Spleen (tissue), 11 donors: ENCODE data around the gene ANKRD16. TPM values are rescaled to one million over a fixed set of nuclear protein-coding genes. Genes with fewer than 3 reads are reported as not detected.
"Not testable (repeated sequence)": the region's sequence is repeated elsewhere in the genome, so short reads cannot be mapped to it uniquely, and the experiment has no call there.

Experiments
- DNase-seq: peaks from one replicate; pipeline ENCODE4 v3.0.0-alpha.2; 2020
- H3K27ac ChIP-seq, 8 donors: fragments of 200-600 bp; sonication (generic) in 7 of 8; 1 replicate in 4 of 8; 2 replicates in 4 of 8; pipeline versions ENCODE4 v1.5.0 to v1.8.0; 2016 to 2021; ENCODE audit warnings: inconsistent platforms in 4 of 8, mild to moderate bottlenecking in 4 of 8, moderate library complexity in 1 of 8
- H3K27me3 ChIP-seq, 7 donors: fragments of 200-600 bp; sonication (generic) in 6 of 7; replicated peaks in 1 of 7; 1 replicate in 4 of 7; 2 replicates in 3 of 7; pipeline versions ENCODE4 v1.5.0 to v1.8.0; 2016 to 2021; ENCODE audit warnings: inconsistent platforms in 3 of 7, mild to moderate bottlenecking in 1 of 7
- H3K36me3 ChIP-seq, 6 donors: fragments of 200-600 bp; sonication (generic) in 5 of 6; 1 replicate in 4 of 6; 2 replicates in 2 of 6; pipeline versions ENCODE4 v1.5.0 to v1.8.0; 2016 to 2021; ENCODE audit warnings: inconsistent platforms in 2 of 6
- H3K4me1 ChIP-seq, 6 donors: fragments of 200-600 bp; sonication (generic) in 5 of 6; 1 replicate in 3 of 6; 2 replicates in 3 of 6; pipeline versions ENCODE4 v1.5.0 to v1.8.0; 2016 to 2021; ENCODE audit warnings: inconsistent platforms in 3 of 6
- H3K4me3 ChIP-seq, 8 donors: fragments of 200-600 bp; sonication (generic) in 7 of 8; 1 replicate in 4 of 8; 2 replicates in 4 of 8; pipeline versions ENCODE4 v1.5.0 to v1.8.0; 2016 to 2021; ENCODE audit warnings: inconsistent platforms in 4 of 8, mild to moderate bottlenecking in 4 of 8, moderate library complexity in 2 of 8
- H3K9me3 ChIP-seq, 8 donors: fragments of 200-600 bp; sonication (generic) in 7 of 8; 1 replicate in 4 of 8; 2 replicates in 4 of 8; pipeline versions ENCODE4 v1.5.0 to v1.8.0; 2016 to 2021; ENCODE audit warnings: inconsistent platforms in 4 of 8
- POLR2A ChIP-seq, 3 donors: fragments of 450-650 bp; IDR thresholded peaks; one replicate each; pipeline ENCODE4 v1.5.1; 2017; ENCODE audit warnings: antibody characterized with exemption in 3 of 3, mild to moderate bottlenecking in 1 of 3
- POLR2AphosphoS5 ChIP-seq, 3 donors: sonication (generic); formaldehyde crosslinking; IDR thresholded peaks; one replicate each; pipeline ENCODE4 v1.5.1; 2017; ENCODE audit warnings: antibody characterized with exemption in 3 of 3
- WGBS, 5 donors: extraction: QIAGEN DNeasy Blood & Tissue Kit in 3 of 5; methylation state at CpG; one replicate each; pipeline versions ENCODE4 v1.1.5 to v1.1.7; 2013 to 2018; 5-methylcytosine and 5-hydroxymethylcytosine counted together
- intact Hi-C: fragments of 100-400 bp; cut with DNase I; formaldehyde crosslinking; loops from one replicate; pipeline ENCODE4 v1.15.0; 2023; ENCODE audit warnings: low total_unique reads
- polyA plus RNA-seq, 3 donors: library from polyadenylated mRNA; stranded (reverse); fragments of 200-250 nt; gene quantifications; one replicate each; pipeline ENCODE4 v1.2.1, GENCODE V29; 2013
- total RNA-seq, 7 donors: library from RNA; depleted of rRNA in 3 of 7; stranded (reverse); fragments of >200 nt in 3 of 7; fragmentation: NEBNext Ultra II Directional in 4 of 7; extraction: Animal tissue kit (Norgen Biotek cat#: 25700) in 4 of 7; gene quantifications; one replicate each; pipeline versions ENCODE4 v1.1.0 to v1.2.1, GENCODE V29; 2016 to 2021
- TF ChIP-seq, protein P1 (sequence below), 11 experiments: fragments of 200-600 bp in 7 of 11; fragments of 450-650 bp in 4 of 11; sonication (generic) in 4 of 11; IDR thresholded peaks in 8 of 11; conservative IDR thresholded peaks in 3 of 11; 1 replicate in 7 of 11; 2 replicates in 4 of 11; pipeline versions ENCODE4 v1.4.0 to v1.8.0; 2016 to 2021; ENCODE audit warnings: antibody characterized with exemption in 11 of 11, inconsistent platforms in 4 of 11, mild to moderate bottlenecking in 1 of 11
- donor health status: healthy with polysubstance abuse.
- donor health status: DM: no; HTN: no; CAD: no; lungs with moderate emphysema.
- donor health status: DM: no; HTN: no; CAD: no.
- donor health status: Bipolar disorder and iron deficiency.
- donor health status: healthy.
- donor health status: DM: no; HTN: no; CAD: no.
- donor health status: DM: yes; HTN: yes; CAD: no.

Gene ANKRD16
- total and polyA plus RNA-seq, 10 donors = 2.7 to 10.5 (median 6.3) TPM

DNA sequence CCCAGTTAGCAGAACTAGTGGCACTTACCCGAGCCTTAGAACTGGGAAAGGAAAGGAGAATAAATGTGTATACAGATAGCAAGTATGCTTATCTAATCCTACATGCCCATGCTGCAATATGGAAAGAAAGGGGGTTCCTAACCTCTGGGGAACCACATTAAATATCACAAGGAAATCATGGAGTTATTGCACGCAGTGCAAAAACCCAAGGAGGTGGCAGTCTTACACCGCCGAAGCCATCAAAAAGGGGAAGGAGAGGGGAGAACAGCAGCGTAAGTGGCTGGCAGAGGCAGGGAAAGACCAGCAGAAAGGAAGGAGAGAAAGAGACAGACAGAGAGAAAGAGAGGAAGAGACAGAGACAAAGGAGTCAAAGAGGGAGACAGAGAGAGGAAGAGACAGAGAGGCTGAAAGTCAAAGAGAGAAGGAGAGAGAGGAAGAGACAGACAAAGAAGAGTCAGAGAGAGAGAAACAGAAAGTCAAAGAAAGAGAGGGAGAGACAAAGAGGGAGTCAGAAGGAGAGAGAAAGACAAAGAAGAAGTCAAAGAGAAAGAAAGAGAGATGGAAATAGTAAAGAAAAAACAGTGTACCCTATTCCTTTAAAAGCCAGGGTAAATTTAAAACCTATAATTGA lies 23.1 kb downstream of the ANKRD16 start:
- H3K4me3 ChIP-seq, H3K36me3 ChIP-seq, H3K27me3 ChIP-seq, intact Hi-C loops, DNase-seq: not testable (repeated sequence)
- Histone ChIP-seq H3K4me1 (peaks cover 0 to 32% (median 5%) of the 10 kb centered on the region in 6 donors), H3K27ac (peak overlapping the region in 1 of 8 donors; percentile 21), H3K9me3 (peaks cover 0 to 10% (median 2%) of the 10 kb centered on the region in 8 donors)
- 25 to 52% (median 39%) methylated on average over 5 of the region's 5 CpGs for WGBS, 5 donors

- H3K9me3 ChIP-seq, H3K4me3 ChIP-seq, intact Hi-C loops, DNase-seq, H3K36me3 ChIP-seq, H3K27me3 ChIP-seq: not testable (repeated sequence)
- peaks cover 0 to 39% (median 9%) of the 10 kb centered on the region in 6 donors for H3K4me1 ChIP-seq
- 85 to 94% (median 93%) methylated on average over 8 to 9 of the region's 9 CpGs for WGBS, 5 donors
- peak overlapping the region in 2 of 8 donors; percentile 49 to 50 for H3K27ac ChIP-seq
Observed at GRCh38 chr10:5862981-5863685, 26.6 kb downstream of the ANKRD16 start.

- Histone ChIP-seq H3K27ac (peak overlapping the region in 5 of 8 donors; percentile 6 to 50 (median 32)), H3K9me3 (peaks cover 0 to 3% (median 0%) of the 10 kb centered on the region in 8 donors), H3K27me3 (no peaks in the 10 kb centered on the region), H3K4me3 (peak overlapping the region in 1 of 8 donors; percentile 17), H3K36me3 (no peaks in the 10 kb centered on the region), H3K4me1 (peaks cover 0 to 36% (median 9%) of the 10 kb centered on the region in 6 donors)
- intact Hi-C loops = no loop called here
- DNase-seq = no peak
- no peak for TF ChIP-seq POLR2AphosphoS5 (IDR thresholded peaks at IDR 0.05)
- TF ChIP-seq, protein P1, sequence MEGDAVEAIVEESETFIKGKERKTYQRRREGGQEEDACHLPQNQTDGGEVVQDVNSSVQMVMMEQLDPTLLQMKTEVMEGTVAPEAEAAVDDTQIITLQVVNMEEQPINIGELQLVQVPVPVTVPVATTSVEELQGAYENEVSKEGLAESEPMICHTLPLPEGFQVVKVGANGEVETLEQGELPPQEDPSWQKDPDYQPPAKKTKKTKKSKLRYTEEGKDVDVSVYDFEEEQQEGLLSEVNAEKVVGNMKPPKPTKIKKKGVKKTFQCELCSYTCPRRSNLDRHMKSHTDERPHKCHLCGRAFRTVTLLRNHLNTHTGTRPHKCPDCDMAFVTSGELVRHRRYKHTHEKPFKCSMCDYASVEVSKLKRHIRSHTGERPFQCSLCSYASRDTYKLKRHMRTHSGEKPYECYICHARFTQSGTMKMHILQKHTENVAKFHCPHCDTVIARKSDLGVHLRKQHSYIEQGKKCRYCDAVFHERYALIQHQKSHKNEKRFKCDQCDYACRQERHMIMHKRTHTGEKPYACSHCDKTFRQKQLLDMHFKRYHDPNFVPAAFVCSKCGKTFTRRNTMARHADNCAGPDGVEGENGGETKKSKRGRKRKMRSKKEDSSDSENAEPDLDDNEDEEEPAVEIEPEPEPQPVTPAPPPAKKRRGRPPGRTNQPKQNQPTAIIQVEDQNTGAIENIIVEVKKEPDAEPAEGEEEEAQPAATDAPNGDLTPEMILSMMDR (IDR thresholded peaks at IDR 0.05 in 8 of 11, conservative IDR thresholded peaks at IDR 0.05 in 3 of 11) = no peak
- TF ChIP-seq POLR2A (IDR thresholded peaks at IDR 0.05) = no peak
- 83 to 89% (median 83%) methylated on average over 7 of the region's 7 CpGs for WGBS, 5 donors
Observed at GRCh38 chr10:5862360-5862961, 27.2 kb downstream of the ANKRD16 start.

- 76 to 89% (median 84%) methylated on average over 7 of the region's 7 CpGs for WGBS, 5 donors
- DNase-seq = no peak
- intact Hi-C loops = no loop called here
- peaks cover 0 to 3% (median 0%) of the 10 kb centered on the region in 8 donors for H3K9me3 ChIP-seq
- no peak overlapping the region for H3K4me3 ChIP-seq
- H3K4me1 ChIP-seq = peaks cover 0 to 20% (median 3%) of the 10 kb centered on the region in 6 donors
- H3K36me3 ChIP-seq = no peaks in the 10 kb centered on the region
- no peaks in the 10 kb centered on the region for H3K27me3 ChIP-seq
- TF ChIP-seq POLR2A (IDR thresholded peaks at IDR 0.05) = no peak
- no peak for TF ChIP-seq POLR2AphosphoS5 (IDR thresholded peaks at IDR 0.05)
- TF ChIP-seq, protein P1 (IDR thresholded peaks at IDR 0.05 in 8 of 11, conservative IDR thresholded peaks at IDR 0.05 in 3 of 11) = no peak
- H3K27ac ChIP-seq = peak overlapping the region in 1 of 8 donors; percentile 2
Observed at GRCh38 chr10:5860066-5860465, 29.6 kb downstream of the ANKRD16 start.

DNA sequence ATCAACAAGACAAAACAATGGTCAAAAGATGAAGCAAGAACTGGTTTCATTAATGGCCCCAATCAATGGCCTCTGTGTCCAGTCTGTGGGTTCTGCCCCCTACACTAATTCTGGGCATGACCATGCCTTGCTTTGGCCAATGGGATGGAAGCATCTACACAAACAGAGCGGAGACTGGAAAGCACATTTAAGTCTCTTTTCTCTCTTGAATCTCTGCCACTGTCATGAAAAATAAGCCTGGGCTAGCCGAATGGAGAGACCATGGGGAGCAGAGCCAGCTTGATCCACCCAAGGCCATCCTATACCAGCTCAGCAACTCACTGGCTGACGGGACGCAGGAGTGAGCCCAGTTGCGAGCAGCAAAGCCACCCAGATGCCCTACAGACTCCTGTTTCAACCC lies 30.9 kb downstream of the ANKRD16 start:
- Histone ChIP-seq H3K27me3 (no peaks in the 10 kb centered on the region), H3K9me3 (peaks cover 0 to 3% (median 0%) of the 10 kb centered on the region in 8 donors), H3K4me3 (no peak overlapping the region), H3K27ac (peak overlapping the region in 2 of 8 donors; percentile 14 to 33), H3K36me3 (no peaks in the 10 kb centered on the region), H3K4me1 (peaks cover 0 to 27% (median 3%) of the 10 kb centered on the region in 6 donors)
- 67 to 87% (median 85%) methylated on average over 5 of the region's 5 CpGs for WGBS, 5 donors
- intact Hi-C loops = no loop called here
- TF ChIP-seq, protein P1 (IDR thresholded peaks at IDR 0.05 in 8 of 11, conservative IDR thresholded peaks at IDR 0.05 in 3 of 11) = no peak
- TF ChIP-seq POLR2AphosphoS5 (IDR thresholded peaks at IDR 0.05) (no peak), POLR2A (IDR thresholded peaks at IDR 0.05) (no peak)
- no peak for DNase-seq
